GM12892 (cell line): ENCODE results near the gene ST7.

Experiments
- DNase-seq: peaks from one replicate; pipeline ENCODE4 v3.0.0; 2011; ENCODE audit not compliant: insufficient read length
- FAIRE-seq: peaks from 2 replicates; lab custom pipeline; 2011; peaks lifted over from hg19 to GRCh38; lab: Jason Lieb, UNC
- POLR2A ChIP-seq: IDR thresholded peaks from 2 replicates; pipeline ENCODE4 v1.6.1; 2011; ENCODE audit warnings: low read depth, low read length, control low read depth
- POLR2AphosphoS5 ChIP-seq: IDR thresholded peaks from 2 replicates; pipeline ENCODE4 v1.6.1; 2011; ENCODE audit warnings: low read depth, low read length, control low read depth
- TAF1 ChIP-seq: IDR thresholded peaks from 2 replicates; pipeline ENCODE4 v1.6.1; 2011; ENCODE audit warnings: low read depth, mild to moderate bottlenecking, control low read depth, low read length, borderline replicate concordance

Gene ST7

GRCh38 chr7:116984511-116984910, 31.2 kb downstream of the ST7 start:
- TF ChIP-seq POLR2A (no peak), POLR2AphosphoS5 (no peak), TAF1 (no peak)
- FAIRE-seq (no peak), DNase-seq (no peak)

- DNase-seq (no peak), FAIRE-seq (peak; percentile 81)
Measured at GRCh38 chr7:116984917-116985316, 31.6 kb downstream of the ST7 start.

GRCh38 chr7:116985575-116985974, 32.3 kb downstream of the ST7 start:
- FAIRE-seq: no peak
- no peak for DNase-seq
- TF ChIP-seq POLR2AphosphoS5: no peak
- no peak for TF ChIP-seq TAF1
- TF ChIP-seq POLR2A: no peak

More at GRCh38 chr7:116984917-116985316, 31.6 kb downstream of the ST7 start:
- TF ChIP-seq POLR2A: no peak
- TF ChIP-seq POLR2AphosphoS5: no peak
- TF ChIP-seq TAF1: no peak

- FAIRE-seq (peak; percentile 80), DNase-seq (no peak)
- TF ChIP-seq POLR2AphosphoS5 (no peak), TAF1 (no peak), POLR2A (no peak)
Measured at GRCh38 chr7:116986611-116987565, 33.6 kb downstream of the ST7 start.

GRCh38 chr7:116988363-116988989, 35.2 kb downstream of the ST7 start:
- DNase-seq (no peak), FAIRE-seq (peak; percentile 46)
- TF ChIP-seq TAF1: no peak
- no peak for TF ChIP-seq POLR2A
- no peak for TF ChIP-seq POLR2AphosphoS5

GRCh38 chr7:116990056-116990455, 36.8 kb downstream of the ST7 start:
- no peak for TF ChIP-seq POLR2A
- TF ChIP-seq TAF1: no peak
- TF ChIP-seq POLR2AphosphoS5: no peak
- no peak for FAIRE-seq

GRCh38 chr7:116991233-116991632, 37.9 kb downstream of the ST7 start:
- no peak for FAIRE-seq
- DNase-seq: no peak
- TF ChIP-seq POLR2A: no peak
- no peak for TF ChIP-seq TAF1
- TF ChIP-seq POLR2AphosphoS5: no peak

More at GRCh38 chr7:116990056-116990455, 36.8 kb downstream of the ST7 start:
- DNase-seq: no peak

- no peak for TF ChIP-seq POLR2AphosphoS5
- TF ChIP-seq POLR2A: no peak
- TF ChIP-seq TAF1: no peak
- DNase-seq (no peak), FAIRE-seq (no peak)
Measured at GRCh38 chr7:116994611-116995010, 41.3 kb downstream of the ST7 start.

- FAIRE-seq: no peak
- no peak for TF ChIP-seq POLR2AphosphoS5
- TF ChIP-seq TAF1: no peak
- no peak for DNase-seq
Measured at GRCh38 chr7:116997972-116998371, 44.7 kb downstream of the ST7 start.

GRCh38 chr7:116998567-116999175, 45.4 kb downstream of the ST7 start:
- no peak for DNase-seq
- FAIRE-seq: no peak
- no peak for TF ChIP-seq POLR2AphosphoS5
- TF ChIP-seq TAF1: no peak

GRCh38 chr7:116999311-116999710, 46.0 kb downstream of the ST7 start:
- DNase-seq (no peak), FAIRE-seq (no peak)
- TF ChIP-seq POLR2AphosphoS5: no peak
